RPMI7951 (cell line): ENCODE results near the gene NCKIPSD. TPM values are rescaled to one million over a fixed set of nuclear protein-coding genes. Genes with fewer than 3 reads are reported as not detected.

Experiments
- DNase-seq: peaks from one replicate; pipeline ENCODE4 v3.0.0-alpha.2; 2012; ENCODE audit warnings: low read depth
- total RNA-seq: library from RNA; depleted of rRNA; stranded (reverse); fragments of >200 nt; shearing (Covaris generic); gene quantifications from 2 replicates; pipeline ENCODE4 v1.2.3, GENCODE V29; 2014

Gene NCKIPSD
- total RNA-seq, 1 experiment from 2014 or later = 29.6 TPM

DNA sequence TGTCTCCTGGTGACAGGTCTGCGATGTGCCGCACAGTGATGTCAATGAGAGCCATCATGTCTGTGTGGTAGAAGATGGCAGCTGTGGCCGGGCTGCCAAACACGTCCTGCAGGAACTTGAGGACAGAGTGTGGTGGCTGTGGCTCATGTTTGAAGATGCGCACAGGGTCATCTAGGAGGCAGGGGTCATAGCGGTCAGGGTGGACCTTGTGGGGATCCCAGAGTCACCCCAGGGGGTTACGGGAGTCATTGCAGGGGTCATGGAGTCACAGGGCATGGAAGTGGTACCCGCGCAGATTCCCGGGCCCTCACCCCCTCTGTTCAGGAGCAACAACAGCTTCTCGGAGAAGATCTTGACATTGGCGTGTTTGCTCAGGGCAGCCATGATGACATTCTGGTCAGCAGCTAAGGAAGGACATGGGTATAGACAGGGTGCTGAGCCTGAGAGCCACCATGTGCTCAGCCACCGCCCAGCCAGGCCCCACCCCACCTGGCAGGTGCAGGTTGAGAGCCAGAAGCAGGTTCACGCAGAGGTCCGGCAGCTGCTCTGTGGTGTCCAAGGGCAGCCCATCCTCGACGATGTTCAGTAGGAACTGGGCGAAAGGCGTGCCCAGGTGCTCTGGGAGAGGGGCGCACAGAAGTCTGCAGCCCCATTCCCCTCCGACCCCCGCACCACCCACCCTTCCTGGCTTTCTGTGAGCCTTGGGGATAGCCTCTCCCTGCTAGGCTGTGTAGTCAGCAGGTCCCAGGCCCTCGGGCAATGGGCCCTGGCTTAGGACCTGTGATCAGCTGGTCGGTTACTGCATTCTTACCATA, 6.9 kb downstream of the NCKIPSD start:
- DNase-seq = no peak

DNA sequence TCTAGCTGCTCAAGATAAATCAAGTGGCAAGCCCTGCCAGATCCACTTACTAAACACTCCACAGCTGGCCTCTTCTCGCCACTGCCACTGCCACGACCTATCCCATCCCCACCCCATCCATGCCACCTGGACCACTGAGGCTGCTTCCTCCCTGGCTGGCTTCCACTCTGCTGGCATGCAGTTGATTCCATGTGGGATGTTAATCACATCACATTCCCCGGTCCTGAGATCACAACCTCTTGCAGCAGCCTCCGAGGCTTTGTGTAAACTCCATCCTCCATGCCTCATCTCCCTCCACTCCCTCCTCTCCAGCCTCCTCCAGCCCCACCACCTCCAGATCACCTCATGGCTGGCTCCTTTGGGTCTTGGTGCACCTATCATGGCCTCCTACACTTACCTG, 7.7 kb downstream of the NCKIPSD start:
- no peak for DNase-seq

DNA sequence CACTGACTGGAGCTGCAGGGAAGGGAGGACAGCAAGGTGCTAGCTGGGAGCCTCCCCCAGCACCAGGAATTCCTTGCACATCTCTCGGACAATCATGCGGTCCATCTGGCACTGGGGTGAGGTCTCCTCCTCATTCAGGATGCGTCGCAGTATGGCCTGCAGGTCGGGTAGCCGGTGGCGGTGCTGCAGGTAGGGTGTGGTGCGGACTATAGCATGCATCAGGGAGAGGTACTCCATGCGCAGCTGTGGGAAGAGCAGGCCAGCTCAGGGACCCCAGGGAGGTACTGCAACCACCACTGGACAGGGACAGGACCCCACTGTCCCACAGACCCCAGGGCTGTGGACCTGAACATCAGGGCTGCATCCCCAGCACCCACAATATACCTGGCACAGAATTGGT, 11.2 kb downstream of the NCKIPSD start:
- DNase-seq = no peak

DNA sequence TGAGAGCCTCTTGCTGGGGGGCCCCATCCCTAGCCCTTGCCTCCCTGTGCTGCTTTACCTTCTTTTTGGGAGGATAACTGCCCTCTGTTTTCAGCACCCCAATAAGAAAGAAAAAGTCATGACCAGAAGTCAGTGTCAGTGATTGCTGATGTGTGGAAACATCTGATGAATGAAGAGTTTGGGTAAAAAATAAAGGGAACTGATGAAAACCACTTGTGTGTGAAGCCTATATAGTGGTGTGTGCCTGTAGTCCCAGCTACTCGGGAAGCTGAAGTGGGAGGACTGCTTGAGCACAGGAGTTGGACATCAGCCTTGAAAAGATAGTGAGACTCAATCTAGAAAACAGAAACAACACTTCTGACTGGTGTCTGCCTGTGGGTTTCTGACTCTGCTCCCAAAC, 13.2 kb downstream of the NCKIPSD start:
- no peak for DNase-seq

DNA sequence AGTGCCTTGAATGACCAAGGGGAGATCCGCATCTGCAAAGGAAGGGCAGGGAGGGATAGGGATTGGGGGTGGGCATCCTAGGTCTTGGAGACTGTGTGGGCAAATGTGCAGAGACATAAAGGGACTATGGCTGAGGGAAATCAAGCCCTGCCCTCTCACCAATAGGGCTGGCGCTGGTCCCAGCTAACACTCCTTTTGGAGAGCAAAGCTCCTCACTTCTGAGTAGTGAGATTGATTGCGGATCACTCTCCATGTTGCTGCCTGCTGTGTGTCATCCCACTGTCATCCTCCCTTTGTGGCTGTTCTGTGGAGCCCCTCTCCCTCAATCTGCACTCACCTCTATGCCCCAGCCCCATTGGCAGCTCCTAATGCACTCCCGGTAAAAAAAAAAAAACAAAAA, 20.8 kb downstream of the NCKIPSD start:
- DNase-seq = no peak

DNA sequence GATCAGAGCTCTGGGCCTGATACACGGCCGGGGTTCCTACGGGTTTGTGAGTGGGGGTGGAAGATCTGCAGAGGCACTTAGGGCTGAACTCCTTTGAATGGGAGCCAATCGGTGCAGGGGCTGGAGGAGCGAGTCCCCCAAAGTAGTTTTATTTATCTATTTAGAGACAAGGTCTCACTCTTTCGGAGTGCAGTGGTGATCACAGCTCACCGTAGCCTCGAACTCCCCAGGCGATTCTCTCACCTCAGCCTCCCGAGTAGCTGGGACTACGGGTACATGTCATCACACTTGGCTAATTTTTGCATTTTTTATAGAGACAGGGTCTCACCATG, 21.4 kb downstream of the NCKIPSD start:
- DNase-seq = no peak

DNA sequence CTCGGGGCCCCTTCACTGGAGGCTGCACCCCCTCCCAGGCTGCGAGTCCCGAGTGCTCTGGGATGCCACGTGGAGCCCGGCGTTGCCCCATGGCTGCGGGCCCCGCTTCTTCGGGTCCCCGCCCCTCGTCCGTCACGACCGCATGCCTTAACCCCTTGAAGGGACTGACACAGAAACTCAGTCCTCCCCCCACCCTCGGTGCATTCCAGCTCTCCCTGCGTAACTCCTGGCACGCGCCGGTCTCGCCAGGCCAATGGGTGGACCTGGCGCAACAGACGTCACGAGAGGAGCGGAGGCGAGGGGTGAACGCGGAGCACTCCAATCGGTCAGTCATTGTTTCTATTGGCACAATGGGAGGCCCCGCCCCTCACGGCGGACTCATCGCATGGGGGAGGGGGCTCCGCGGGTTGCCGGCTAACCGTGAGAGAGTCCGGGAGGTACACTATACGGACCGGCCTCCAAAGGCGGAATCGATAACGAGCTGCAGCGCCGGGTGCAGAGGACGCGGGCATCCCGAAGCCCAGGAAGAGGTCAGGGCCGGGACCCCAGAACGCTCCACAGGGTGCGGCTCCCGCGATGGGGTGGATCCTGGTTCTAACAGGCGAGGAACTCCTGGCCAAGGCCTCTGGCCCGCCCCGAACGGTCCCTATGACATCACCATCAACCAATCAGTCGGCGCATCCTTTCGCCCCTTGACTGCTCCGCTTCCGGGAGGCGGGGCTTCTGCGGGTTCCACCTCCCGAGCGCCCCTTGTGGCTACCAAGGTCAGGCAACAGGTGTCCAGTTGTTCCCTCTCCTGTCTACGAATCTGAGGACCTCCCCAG, 22.0 kb downstream of the NCKIPSD start:
- DNase-seq = peak; percentile 97

DNA sequence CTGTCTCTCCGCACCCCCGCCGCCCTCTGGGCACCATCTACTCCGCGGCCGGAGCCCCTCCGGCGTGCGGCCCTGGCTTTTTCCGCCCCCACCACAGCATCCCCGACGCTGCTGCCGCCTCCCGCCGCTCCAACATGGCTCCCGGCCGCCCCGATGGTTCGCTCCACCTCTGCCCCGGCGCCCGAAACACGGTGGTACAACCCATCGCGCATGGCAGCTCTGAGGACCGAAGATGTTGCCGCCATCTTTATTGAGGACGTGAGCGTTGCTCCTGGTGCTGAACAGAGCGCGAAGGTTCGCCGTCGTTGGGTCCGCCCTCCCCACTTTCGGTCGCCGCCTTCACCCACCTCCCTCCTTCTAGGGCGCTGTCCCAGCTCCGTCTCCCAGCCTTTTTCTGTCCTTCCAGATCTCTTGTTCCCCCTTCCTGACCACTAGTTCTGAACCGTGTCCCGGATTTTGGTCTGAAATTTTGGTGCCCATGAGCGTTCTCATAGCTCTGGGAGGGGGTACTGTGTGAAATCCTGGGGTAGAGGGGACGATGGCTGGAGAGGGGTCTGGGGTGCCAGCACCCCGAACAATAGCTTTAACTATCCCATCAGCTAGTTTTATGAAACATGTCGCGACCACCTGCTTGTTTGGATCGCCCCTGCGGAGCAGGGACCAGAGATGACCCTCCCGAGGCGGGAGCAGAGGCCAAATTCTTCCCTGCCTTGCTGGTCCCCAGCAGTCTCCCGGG, 22.8 kb downstream of the NCKIPSD start, which contains the start of gene CELSR3:
TSS of gene CELSR3 (minus strand) at position 134 of the 736 bp plus-strand sequence. CDS start 252 bp downstream, outside the sequence.
- DNase-seq = peak; percentile 87

DNA sequence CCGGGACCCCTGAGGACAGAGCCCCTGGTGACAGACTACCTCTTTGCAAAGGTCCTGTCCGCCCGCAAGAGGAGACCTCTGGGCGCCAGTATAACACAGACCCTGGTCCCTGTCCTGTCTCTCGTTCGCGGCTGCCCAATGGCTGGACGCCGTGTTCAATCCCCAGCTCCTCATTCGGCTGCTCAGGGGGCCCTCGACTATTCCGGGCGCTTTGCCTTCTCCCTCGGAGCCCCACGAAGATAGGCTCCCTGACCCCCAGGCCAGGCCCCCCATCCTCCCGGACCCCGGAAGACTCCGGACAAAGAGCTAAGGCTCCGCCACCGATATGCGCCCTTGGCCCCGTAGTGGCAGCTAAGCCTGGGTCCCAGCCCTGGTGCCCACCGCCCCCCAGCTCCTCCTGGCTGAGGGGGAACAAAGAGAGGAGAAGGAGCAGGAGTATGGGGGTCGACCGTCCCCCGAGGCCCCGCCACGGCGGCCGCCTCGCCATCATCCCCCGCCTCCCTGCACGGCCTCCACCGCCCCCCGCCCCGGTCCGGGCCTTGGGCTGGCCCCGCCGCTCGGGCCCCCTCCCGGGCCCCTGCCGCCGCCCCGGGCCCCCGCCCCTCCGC, 23.5 kb downstream of the NCKIPSD start:
- DNase-seq = no peak

DNA sequence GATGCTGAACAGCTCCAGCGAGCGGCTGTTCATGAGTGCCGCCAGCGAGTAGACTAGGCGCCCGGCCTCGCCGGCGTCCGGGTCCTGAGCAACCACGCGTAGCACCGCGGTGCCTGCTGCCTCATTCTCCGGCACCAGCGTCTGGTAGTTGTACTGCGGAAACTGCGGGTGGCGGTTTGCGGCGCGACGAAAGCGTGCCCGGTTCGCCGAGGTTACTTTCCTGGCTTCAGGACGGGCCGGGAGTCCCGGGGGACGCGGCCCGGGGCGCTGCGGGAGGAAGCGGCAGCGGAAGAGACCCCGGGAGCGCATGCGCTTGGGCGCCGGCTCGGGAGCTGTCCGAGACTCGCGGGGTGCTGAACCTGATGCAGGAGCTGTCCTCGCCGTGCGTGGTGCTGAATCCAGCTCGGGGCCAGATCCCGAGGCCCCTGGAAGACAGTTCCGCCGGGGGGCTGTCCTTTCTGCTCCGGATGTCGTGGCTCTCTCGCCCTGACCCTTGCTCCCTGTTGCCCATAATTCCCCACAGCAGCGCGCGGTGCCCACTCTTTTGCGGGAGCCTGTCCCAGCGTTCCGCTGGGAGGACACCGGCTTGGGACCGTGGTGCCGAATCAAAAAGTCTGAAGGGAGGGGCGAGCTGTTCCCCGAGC, 24.1 kb downstream of the NCKIPSD start:
- peak; percentile 44 for DNase-seq

DNA sequence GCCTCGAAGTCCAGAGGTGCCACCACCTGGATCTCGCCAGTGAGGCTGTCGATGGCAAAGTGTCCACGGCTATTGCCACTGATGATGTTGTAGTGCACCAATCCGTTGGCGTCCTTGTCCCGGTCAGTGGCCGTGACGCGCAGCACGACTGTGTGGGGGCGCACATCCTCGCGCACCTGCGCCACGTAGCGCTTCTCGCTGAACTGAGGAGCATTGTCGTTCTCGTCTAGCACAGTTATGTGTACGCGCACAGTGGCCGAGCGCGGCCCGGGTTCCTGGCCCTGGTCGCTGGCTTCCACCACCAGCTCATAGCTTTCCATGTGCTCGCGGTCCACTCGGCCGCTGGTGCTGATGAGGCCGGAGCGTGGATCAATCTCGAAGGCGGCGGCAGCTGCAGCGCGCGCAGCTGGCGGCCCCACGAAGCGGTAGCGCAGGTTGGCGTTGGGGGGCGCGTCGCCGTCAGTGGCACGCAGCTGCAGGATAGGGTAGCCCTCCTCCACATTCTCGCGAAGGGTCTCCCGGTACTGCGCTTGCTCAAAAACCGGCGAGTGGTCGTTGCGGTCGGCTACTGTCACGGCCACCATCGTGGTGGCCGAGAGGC, 24.8 kb downstream of the NCKIPSD start:
- DNase-seq = no peak

DNA sequence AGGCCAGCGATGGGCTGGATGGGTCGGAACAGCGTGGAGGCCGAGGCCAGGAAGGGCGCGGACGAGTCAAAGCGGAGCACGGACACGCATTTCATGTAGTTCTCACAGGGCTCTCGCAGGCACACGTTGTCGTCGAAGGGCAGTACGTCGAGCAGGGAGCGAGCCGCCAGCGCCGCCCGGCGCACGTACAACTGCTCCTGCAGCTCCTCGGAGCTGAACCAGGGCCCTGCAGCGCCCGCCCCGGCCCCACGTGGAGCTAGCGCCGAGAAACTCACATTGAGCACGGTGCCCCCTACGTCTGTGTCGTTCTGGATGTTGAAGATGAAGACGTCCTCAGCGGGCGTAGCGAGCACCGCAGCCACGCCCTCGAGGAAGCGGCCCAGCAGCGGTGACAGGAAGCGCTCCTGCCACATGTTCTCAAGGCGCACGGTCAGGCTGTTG, 28.9 kb downstream of the NCKIPSD start:
- no peak for DNase-seq

DNA sequence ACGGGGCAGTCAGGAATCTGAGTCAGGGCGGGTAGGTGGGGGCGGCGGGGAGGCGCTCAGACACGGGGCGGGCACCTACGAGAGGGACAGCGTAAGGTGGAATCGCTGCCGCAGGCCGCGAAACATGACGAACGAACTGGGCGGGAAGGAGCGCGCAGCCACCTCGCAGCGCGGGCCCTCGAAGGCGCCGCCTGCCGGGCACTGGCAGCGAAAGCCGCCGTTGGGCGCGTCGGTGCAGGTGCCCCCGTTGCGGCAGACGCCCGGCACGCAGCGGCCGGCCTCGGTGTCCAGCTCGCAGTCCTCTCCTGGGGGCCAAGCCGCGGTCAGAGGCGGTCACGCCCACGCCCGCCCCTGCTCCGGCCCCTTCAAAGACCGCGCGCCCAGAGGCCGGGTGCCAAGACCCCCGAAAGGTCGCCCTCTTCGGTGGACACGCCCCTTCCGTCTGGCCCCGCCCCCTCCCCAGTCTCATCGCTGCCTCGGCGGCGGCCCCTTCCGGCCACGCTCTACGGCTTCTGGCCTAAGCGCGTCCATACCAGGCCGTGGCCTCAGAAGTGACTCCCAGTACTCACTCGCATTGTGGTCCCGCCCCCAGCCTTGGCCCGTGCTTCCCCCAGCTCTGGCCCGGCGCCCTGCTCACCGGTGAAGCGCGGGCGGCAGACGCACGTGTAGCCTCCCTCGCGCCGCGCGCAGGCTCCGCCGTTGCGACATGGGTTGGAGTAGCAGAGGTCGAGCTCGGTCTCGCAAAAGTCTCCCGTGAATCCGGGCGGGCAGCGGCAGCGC, 29.5 kb downstream of the NCKIPSD start:
- peak; percentile 50 for DNase-seq

DNA sequence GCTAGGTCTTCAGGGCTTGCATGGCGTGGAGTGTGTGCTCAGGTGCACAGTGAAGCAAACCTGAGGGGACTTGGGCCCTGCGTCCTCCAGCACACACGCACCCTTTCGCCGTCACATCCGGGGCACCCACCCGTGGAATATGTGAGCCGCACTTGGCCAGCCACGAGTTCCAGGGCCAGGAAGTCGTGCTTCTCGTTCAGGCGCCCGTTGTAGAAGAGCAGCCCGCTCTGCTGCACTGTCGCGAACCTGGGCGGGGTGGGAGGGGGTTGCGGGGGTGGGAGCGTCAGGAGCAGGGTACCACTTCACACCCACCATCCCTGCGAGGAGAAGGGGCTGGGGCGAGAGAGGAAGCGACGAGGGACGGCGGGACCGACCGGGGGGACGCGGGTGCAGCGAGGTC, 30.1 kb downstream of the NCKIPSD start:
- no peak for DNase-seq

DNA sequence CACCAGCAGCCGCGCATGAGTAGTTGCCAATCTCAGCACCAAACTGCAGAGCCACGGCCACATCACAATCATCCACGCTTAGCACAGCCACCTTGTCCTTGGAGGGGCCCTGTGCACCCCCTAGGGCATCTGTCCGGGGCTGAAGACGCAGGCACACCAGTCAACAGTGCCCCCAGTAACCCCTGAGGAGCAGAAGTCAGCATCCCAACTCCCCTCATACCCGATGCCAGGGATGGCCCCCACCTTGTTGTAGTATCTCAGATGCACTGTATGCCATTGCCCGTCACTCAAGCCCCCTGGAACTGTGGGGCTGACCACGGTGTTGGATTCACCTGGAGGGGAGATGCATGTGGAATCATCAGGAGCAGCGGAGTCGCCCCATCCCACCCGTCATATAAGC, 30.7 kb downstream of the NCKIPSD start:
- DNase-seq = no peak

DNA sequence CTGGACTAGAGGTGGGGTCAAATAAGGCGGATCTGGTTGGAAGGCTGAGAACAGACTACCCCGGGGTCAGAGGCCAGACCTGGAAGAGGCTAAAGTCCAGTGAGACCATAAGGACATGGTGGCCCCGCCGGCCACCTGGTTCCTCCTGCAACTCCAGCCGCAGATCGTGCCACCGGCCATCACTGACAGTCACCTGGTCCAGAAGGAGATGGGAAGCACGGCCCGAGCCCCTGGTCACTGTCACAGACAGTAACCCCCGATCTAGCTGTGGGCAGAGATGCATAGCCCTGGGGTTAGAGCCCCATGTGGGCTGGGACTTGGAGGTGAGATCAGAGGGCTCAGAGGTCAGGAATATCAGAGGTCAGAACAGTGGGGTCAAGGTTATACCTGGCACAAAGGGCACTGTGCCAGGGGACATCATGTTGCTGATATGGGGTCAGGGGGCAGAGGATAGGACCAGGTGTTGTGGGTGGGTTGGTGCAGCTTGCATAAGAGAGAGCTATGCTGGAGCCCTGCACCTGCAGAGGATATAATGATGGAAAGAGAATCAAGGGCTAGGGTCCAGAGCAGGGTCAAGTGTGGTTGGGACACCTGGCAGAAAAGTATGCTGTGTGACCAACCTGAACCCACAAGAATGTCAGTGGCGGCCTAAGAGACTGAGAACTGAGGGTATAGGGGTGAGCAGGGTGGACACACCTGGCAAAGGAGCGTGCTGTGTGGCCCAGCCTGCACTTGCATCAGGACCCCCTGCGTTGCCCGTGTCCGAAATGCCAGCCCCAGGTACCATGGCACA, 32.6 kb downstream of the NCKIPSD start:
- DNase-seq = no peak

DNA sequence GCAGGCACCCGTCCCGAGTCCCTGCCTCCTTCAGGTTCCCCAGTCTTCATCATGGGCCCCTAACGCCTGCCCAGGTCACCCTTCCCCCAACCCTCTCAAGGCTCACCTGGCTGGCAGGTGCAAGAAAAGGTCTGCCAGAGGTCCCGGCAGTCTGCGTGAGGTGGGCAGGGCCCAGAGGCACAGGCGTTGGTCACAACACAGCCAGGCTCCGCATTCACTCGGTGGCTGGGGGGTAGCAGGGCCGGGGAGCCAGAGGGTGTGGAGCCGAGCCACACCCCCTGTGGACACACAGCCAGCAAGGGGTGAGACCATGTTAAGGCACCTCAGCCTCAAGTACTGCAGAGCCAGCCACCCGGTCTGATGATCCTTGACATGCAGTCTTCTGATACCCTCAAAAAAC, 33.9 kb downstream of the NCKIPSD start:
- no peak for DNase-seq

DNA sequence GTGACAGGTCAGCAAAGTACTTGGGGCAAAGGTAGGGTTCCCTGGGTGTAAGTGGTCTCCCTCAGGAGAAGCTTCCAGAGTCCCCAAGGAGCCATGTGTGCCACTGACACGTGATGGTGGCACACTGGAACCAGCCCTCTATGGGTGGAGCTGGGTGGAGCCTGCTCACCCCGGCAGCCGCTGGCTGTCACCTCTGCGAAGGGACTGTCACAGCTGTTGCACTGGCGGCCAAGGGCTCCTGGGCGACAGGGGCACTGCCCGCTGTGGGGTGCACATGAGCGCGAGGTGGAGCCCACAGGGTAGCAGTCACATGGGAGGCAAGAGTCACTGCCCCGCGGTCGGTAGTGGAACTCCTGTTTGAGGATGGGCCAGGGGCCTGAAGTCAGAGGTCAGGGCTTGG, 35.0 kb downstream of the NCKIPSD start:
- no peak for DNase-seq

DNA sequence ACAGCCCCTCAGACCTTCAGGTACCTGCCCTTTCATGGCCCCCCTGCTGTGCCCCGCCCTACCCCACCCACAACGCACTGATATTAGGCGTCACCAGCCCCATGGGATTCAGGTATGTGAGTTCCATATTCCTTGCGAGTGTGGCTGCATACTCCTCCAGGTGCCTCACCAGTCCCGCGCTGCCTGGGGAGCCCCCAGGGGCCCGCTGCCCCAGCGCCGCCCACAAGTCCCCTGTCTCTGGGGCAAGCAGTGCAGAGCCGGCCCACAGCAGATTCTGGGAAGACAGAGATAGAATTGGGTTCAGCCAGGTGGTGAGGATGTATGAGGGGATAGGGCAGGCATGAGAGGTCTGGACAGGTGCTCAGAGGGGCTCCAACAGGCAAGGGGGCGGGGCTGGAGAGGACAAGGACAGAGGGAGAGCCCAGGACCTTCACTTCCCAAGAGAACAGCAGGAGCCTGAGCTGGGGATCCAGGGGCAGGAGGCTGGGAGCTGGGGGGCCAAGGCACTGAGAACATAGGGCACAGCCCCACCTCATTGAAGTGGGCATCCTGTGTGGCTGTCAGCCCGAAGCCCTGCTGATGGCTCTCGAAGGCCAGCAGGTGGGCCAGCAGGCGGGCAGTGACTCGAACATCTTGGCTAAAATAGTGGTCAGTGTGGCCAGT, 37.4 kb downstream of the NCKIPSD start:
- no peak for DNase-seq
